Peyer's patch (tissue), 4 donors: ENCODE data around the gene ZNF644. TPM values are rescaled to one million over a fixed set of nuclear protein-coding genes. Genes with fewer than 3 reads are reported as not detected.

Experiments
- DNase-seq, 3 donors: peaks; one replicate each; pipeline ENCODE4 v3.0.0-alpha.2; 2017 to 2019
- H3K27ac ChIP-seq, 4 donors: fragments of 200-600 bp; sonication (generic); one replicate each; pipeline ENCODE4 v1.5.1; 2016 to 2019
- H3K27me3 ChIP-seq, 2 donors: fragments of 200-600 bp; sonication (generic); one replicate each; pipeline ENCODE4 v1.5.1; 2019
- H3K36me3 ChIP-seq, 3 donors: fragments of 200-600 bp; sonication (generic); one replicate each; pipeline ENCODE4 v1.5.1; 2016 to 2019
- H3K4me1 ChIP-seq, 4 donors: fragments of 200-600 bp; sonication (generic); one replicate each; pipeline ENCODE4 v1.5.1; 2016 to 2019
- H3K4me3 ChIP-seq, 4 donors: fragments of 200-600 bp; sonication (generic); 1 replicate in 3 of 4; 2 replicates in 1 of 4; pipeline ENCODE4 v1.5.1; 2016 to 2019; ENCODE audit warnings: mild to moderate bottlenecking in 1 of 4
- H3K9me3 ChIP-seq, 4 donors: fragments of 200-600 bp; sonication (generic); one replicate each; pipeline ENCODE4 v1.5.1; 2016 to 2019; ENCODE audit warnings: mild to moderate bottlenecking in 1 of 4
- CTCF ChIP-seq, 6 experiments: fragments of 450-650 bp in 4 of 6; fragments of 200-600 bp in 2 of 6; sonication (generic) in 1 of 6; IDR thresholded peaks; one replicate each; pipeline ENCODE4 v1.5.1; 2017 to 2019; ENCODE audit warnings: antibody characterized with exemption in 6 of 6, mild to moderate bottlenecking in 3 of 6, moderate library complexity in 1 of 6
- POLR2A ChIP-seq, 2 donors: fragments of 450-650 bp; IDR thresholded peaks; one replicate each; pipeline ENCODE4 v1.5.1; 2017; ENCODE audit warnings: antibody characterized with exemption in 2 of 2, mild to moderate bottlenecking in 2 of 2, moderate library complexity in 2 of 2
- total RNA-seq, 4 donors: library from RNA; depleted of rRNA; stranded (reverse); fragments of >200 nt; gene quantifications; one replicate each; pipeline ENCODE4 v1.1.0, GENCODE V29; 2016

ZNF644 gene
- total RNA-seq, 4 donors from 2014 or later, result 46.5 to 111 (median 62.4) TPM

GRCh38 chr1:91005285-91005684 is 16.6 kb downstream of the ZNF644 start:
- H3K36me3 ChIP-seq, result no peaks in the 10 kb centered on the region
- DNase-seq, result no peak
- no peak overlapping the region for H3K4me3 ChIP-seq
- no peak overlapping the region for H3K27ac ChIP-seq
- H3K4me1 ChIP-seq, result no peaks in the 10 kb centered on the region
- TF ChIP-seq POLR2A (IDR thresholded peaks at IDR 0.05), result no peak
- no peak for TF ChIP-seq CTCF (IDR thresholded peaks at IDR 0.05)
- H3K9me3 ChIP-seq, result no peaks in the 10 kb centered on the region
- no peaks in the 10 kb centered on the region for H3K27me3 ChIP-seq

- TF ChIP-seq POLR2A (IDR thresholded peaks at IDR 0.05), result no peak
- no peak for TF ChIP-seq CTCF (IDR thresholded peaks at IDR 0.05)
- Histone ChIP-seq H3K4me3 (no peak overlapping the region), H3K4me1 (no peaks in the 10 kb centered on the region), H3K36me3 (no peaks in the 10 kb centered on the region), H3K9me3 (no peaks in the 10 kb centered on the region), H3K27me3 (no peaks in the 10 kb centered on the region), H3K27ac (no peak overlapping the region)
- no peak for DNase-seq
Measured at GRCh38 chr1:91004145-91004544, 17.7 kb downstream of the ZNF644 start.

- Histone ChIP-seq H3K9me3 (no peaks in the 10 kb centered on the region), H3K4me1 (no peaks in the 10 kb centered on the region), H3K4me3 (no peak overlapping the region), H3K27ac (no peak overlapping the region), H3K36me3 (no peaks in the 10 kb centered on the region), H3K27me3 (no peaks in the 10 kb centered on the region)
- TF ChIP-seq CTCF (IDR thresholded peaks at IDR 0.05), result no peak
- no peak for TF ChIP-seq POLR2A (IDR thresholded peaks at IDR 0.05)
- DNase-seq, result no peak
Measured at GRCh38 chr1:90996742-90997413, 25.0 kb downstream of the ZNF644 start.

GRCh38 chr1:90995311-90995894 is 26.4 kb downstream of the ZNF644 start:
- no peaks in the 10 kb centered on the region for H3K4me1 ChIP-seq
- no peak overlapping the region for H3K4me3 ChIP-seq
- H3K27me3 ChIP-seq, result no peaks in the 10 kb centered on the region
- DNase-seq, result no peak
- H3K27ac ChIP-seq, result no peak overlapping the region
- no peaks in the 10 kb centered on the region for H3K9me3 ChIP-seq
- TF ChIP-seq CTCF (IDR thresholded peaks at IDR 0.05) (no peak), POLR2A (IDR thresholded peaks at IDR 0.05) (no peak)
- no peaks in the 10 kb centered on the region for H3K36me3 ChIP-seq

- Histone ChIP-seq H3K4me1 (no peaks in the 10 kb centered on the region), H3K4me3 (no peak overlapping the region), H3K36me3 (no peaks in the 10 kb centered on the region), H3K27me3 (no peaks in the 10 kb centered on the region), H3K9me3 (no peaks in the 10 kb centered on the region), H3K27ac (no peak overlapping the region)
- TF ChIP-seq POLR2A (IDR thresholded peaks at IDR 0.05) (no peak), CTCF (IDR thresholded peaks at IDR 0.05) (no peak)
- no peak for DNase-seq
Measured at GRCh38 chr1:90994461-90994860, 27.4 kb downstream of the ZNF644 start.
